ENCODE results near the gene DHRS12.
"Not testable (repeated sequence)": the region's sequence is repeated elsewhere in the genome, so short reads cannot be mapped to it uniquely, and the experiment has no call there.

The DHRS12 gene

GRCh38 chr13:51826606-51827005 is 22.6 kb upstream of the DHRS12 start:
- DNase-seq: no peak

- DNase-seq: no peak
These were observed 21.8 kb upstream of the DHRS12 start for GRCh38 chr13:51825681-51826254.

GRCh38 chr13:51825165-51825592 is 21.2 kb upstream of the DHRS12 start:
- peak; percentile 39 for DNase-seq

GRCh38 chr13:51824712-51825111 is 20.7 kb upstream of the DHRS12 start:
- DNase-seq: not testable (repeated sequence)

GRCh38 chr13:51823863-51824262 is 19.9 kb upstream of the DHRS12 start:
- DNase-seq: no peak

GRCh38 chr13:51823359-51823758 is 19.4 kb upstream of the DHRS12 start:
- DNase-seq: no peak

GRCh38 chr13:51822106-51822815 is 18.3 kb upstream of the DHRS12 start:
- DNase-seq: no peak

GRCh38 chr13:51821606-51822005 is 17.6 kb upstream of the DHRS12 start:
- DNase-seq: no peak

- no peak for DNase-seq
These were observed 16.1 kb upstream of the DHRS12 start for GRCh38 chr13:51820016-51820597.

- no peak for DNase-seq
These were observed 15.6 kb upstream of the DHRS12 start for GRCh38 chr13:51819544-51819943.

- DNase-seq: no peak
These were observed 15.0 kb upstream of the DHRS12 start for GRCh38 chr13:51818781-51819511.

GRCh38 chr13:51818276-51818675 is 14.3 kb upstream of the DHRS12 start:
- no peak for DNase-seq

GRCh38 chr13:51817717-51818116 is 13.8 kb upstream of the DHRS12 start:
- DNase-seq: no peak

- no peak for DNase-seq
These were observed 12.8 kb upstream of the DHRS12 start for GRCh38 chr13:51816604-51817249.

- no peak for DNase-seq
These were observed 11.9 kb upstream of the DHRS12 start for GRCh38 chr13:51815848-51816247.

- DNase-seq: peak; percentile 76
These were observed 11.1 kb upstream of the DHRS12 start for GRCh38 chr13:51814825-51815650.

- DNase-seq: no peak
These were observed 10.1 kb upstream of the DHRS12 start for GRCh38 chr13:51814071-51814470.

- DNase-seq: no peak
These were observed 8.0 kb upstream of the DHRS12 start for GRCh38 chr13:51811920-51812451.

GRCh38 chr13:51811046-51811445 is 7.1 kb upstream of the DHRS12 start:
- DNase-seq: no peak

- no peak for DNase-seq
These were observed 4.8 kb upstream of the DHRS12 start for GRCh38 chr13:51808811-51809210.

- no peak for DNase-seq
These were observed 3.1 kb upstream of the DHRS12 start for GRCh38 chr13:51807041-51807440.

GRCh38 chr13:51806566-51806965 is 2.6 kb upstream of the DHRS12 start:
- no peak for DNase-seq
